HG03045 (cell line): Measurements from ENCODE around the gene MBD3L5.
"Not testable (repeated sequence)": the region's sequence is repeated elsewhere in the genome, so short reads cannot be mapped to it uniquely, and the experiment has no call there.

Experiments used
- ATAC-seq: cut with Tn5 transposase; IDR thresholded peaks from one replicate; pipeline ENCODE4 v1.9.1; 2021; ENCODE audit warnings: mild to moderate bottlenecking, moderate library complexity; ENCODE audit not compliant: unreplicated experiment

Gene MBD3L5

GRCh38 chr19:7051421-7051820 is 21.0 kb downstream of the MBD3L5 start:
- not testable (repeated sequence) for ATAC-seq

- not testable (repeated sequence) for ATAC-seq
Observed at GRCh38 chr19:7052896-7053295, 22.5 kb downstream of the MBD3L5 start.

- not testable (repeated sequence) for ATAC-seq
Observed at GRCh38 chr19:7054635-7055368, 24.4 kb downstream of the MBD3L5 start.

- ATAC-seq: not testable (repeated sequence)
Observed at GRCh38 chr19:7055679-7056078, 25.3 kb downstream of the MBD3L5 start.

- not testable (repeated sequence) for ATAC-seq
Observed at GRCh38 chr19:7056371-7056770, 26.0 kb downstream of the MBD3L5 start.

GRCh38 chr19:7058576-7058975 is 28.2 kb downstream of the MBD3L5 start, which contains the start of gene MBD3L3:
Gene MBD3L3 (minus strand): TSS chr19:7058676. CDS start chr19:7058605, 71 bp downstream.
- ATAC-seq: not testable (repeated sequence)

- not testable (repeated sequence) for ATAC-seq
Observed at GRCh38 chr19:7059977-7060376, 29.6 kb downstream of the MBD3L5 start.

GRCh38 chr19:7063339-7063738 is 33.0 kb downstream of the MBD3L5 start:
- ATAC-seq: no peak

GRCh38 chr19:7063764-7064418 is 33.5 kb downstream of the MBD3L5 start:
- ATAC-seq: no peak

GRCh38 chr19:7067122-7067521 is 36.7 kb downstream of the MBD3L5 start:
- ATAC-seq: not testable (repeated sequence)

- ATAC-seq: no peak
Observed at GRCh38 chr19:7067716-7068115, 37.3 kb downstream of the MBD3L5 start.

GRCh38 chr19:7068599-7068998 is 38.2 kb downstream of the MBD3L5 start:
- ATAC-seq: no peak

- ATAC-seq: peak; percentile 95
Observed at GRCh38 chr19:7069042-7069903, 38.9 kb downstream of the MBD3L5 start, which contains the start of gene ZNF557. Gene ZNF557 (plus strand): TSS chr19:7069703. CDS start chr19:7075075, 5,372 bp downstream.

GRCh38 chr19:7069904-7070226 is 39.5 kb downstream of the MBD3L5 start:
- no peak for ATAC-seq

- ATAC-seq: no peak
Observed at GRCh38 chr19:7072541-7072940, 42.2 kb downstream of the MBD3L5 start.

- ATAC-seq: no peak
Observed at GRCh38 chr19:7074705-7075282, 44.4 kb downstream of the MBD3L5 start.

GRCh38 chr19:7076151-7076550 is 45.8 kb downstream of the MBD3L5 start:
- no peak for ATAC-seq

GRCh38 chr19:7078008-7078407 is 47.6 kb downstream of the MBD3L5 start:
- ATAC-seq: no peak
